Mucosa of stomach (tissue), 1 donor: ENCODE results near the gene HHATL.

ENCODE experiments used
- H3K27me3 ChIP-seq: one replicate; pipeline ENCODE4 v1.7.0; 2013; ENCODE audit warnings: mild to moderate bottlenecking, low read length; ENCODE audit not compliant: control insufficient read depth, insufficient read depth
- H3K36me3 ChIP-seq: one replicate; pipeline ENCODE4 v1.7.0; 2013; ENCODE audit warnings: low read length; ENCODE audit not compliant: control insufficient read depth, insufficient read depth
- H3K4me1 ChIP-seq: one replicate; pipeline ENCODE4 v1.7.0; 2013; ENCODE audit warnings: mild to moderate bottlenecking, low read length; ENCODE audit not compliant: control insufficient read depth, insufficient read depth
- H3K4me3 ChIP-seq: one replicate; pipeline ENCODE4 v1.7.0; 2013; ENCODE audit warnings: low read length
- H3K9ac ChIP-seq: one replicate; pipeline ENCODE4 v1.7.0; 2013; ENCODE audit warnings: mild to moderate bottlenecking, low read length, moderate library complexity
- H3K9me3 ChIP-seq: one replicate; pipeline ENCODE4 v1.7.0; 2013; ENCODE audit warnings: mild to moderate bottlenecking, low read length, moderate library complexity; ENCODE audit not compliant: control insufficient read depth
- donor health status: Pancreatic carcinoma.

HHATL gene

GRCh38 chr3:42681361-42682038, 21.1 kb downstream of the HHATL start:
- H3K4me1 ChIP-seq = no peaks in the 10 kb centered on the region
- no peak overlapping the region for H3K9ac ChIP-seq
- no peaks in the 10 kb centered on the region for H3K36me3 ChIP-seq
- H3K9me3 ChIP-seq = no peaks in the 10 kb centered on the region
- H3K27me3 ChIP-seq = peaks cover 18% of the 10 kb centered on the region
- no peak overlapping the region for H3K4me3 ChIP-seq

- no peaks in the 10 kb centered on the region for H3K36me3 ChIP-seq
- H3K9ac ChIP-seq = no peak overlapping the region
- H3K9me3 ChIP-seq = no peaks in the 10 kb centered on the region
- no peaks in the 10 kb centered on the region for H3K4me1 ChIP-seq
- no peak overlapping the region for H3K4me3 ChIP-seq
- H3K27me3 ChIP-seq = peaks cover 11% of the 10 kb centered on the region
These were observed 21.8 kb downstream of the HHATL start for GRCh38 chr3:42680806-42681205.

DNA sequence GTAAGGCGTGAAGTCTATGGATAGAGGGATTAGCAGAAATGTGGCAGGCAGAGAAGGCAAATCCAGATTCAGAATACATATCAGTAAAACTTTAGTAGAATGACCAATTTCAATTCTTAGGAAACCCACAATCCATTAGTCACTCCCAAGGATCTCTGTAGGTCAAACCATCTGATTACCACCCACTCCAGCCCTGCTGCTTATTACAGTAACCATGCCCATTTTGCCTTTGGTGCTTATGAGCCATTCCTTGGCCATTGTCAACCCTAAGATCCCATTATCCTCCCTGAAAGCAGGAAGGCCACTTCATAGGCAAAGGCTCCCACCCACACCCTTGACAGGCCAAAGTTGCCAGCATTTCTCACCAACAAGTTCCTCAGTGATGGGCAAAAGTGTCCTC, 22.3 kb downstream of the HHATL start:
- Histone ChIP-seq H3K36me3 (no peaks in the 10 kb centered on the region), H3K9me3 (no peaks in the 10 kb centered on the region), H3K9ac (no peak overlapping the region), H3K4me1 (no peaks in the 10 kb centered on the region), H3K4me3 (no peak overlapping the region), H3K27me3 (peaks cover 6% of the 10 kb centered on the region)

DNA sequence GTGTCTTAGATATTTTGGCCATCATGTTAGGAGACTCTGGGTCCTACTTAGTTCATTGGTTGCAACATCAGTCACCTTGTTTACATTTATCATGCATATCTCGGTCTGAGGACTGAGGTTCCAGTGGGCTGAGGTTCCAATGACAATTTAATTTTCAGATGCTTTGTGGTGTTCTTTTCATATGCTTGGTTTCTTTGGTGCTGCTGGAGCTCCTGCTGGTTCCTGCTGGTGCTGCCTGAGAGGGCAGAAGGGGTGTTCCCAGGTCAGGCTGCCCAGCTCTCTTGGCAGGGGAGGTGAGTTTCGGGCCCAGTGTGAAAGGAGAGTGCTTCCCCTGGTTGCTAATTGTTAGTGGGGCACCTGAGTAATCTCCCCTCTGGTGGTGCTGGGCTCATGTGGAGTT, 24.2 kb downstream of the HHATL start:
- no peaks in the 10 kb centered on the region for H3K36me3 ChIP-seq

GRCh38 chr3:42675909-42676308, 26.7 kb downstream of the HHATL start:
- Histone ChIP-seq H3K27me3 (no peaks in the 10 kb centered on the region), H3K4me3 (no peak overlapping the region), H3K9me3 (no peaks in the 10 kb centered on the region), H3K4me1 (no peaks in the 10 kb centered on the region), H3K9ac (no peak overlapping the region), H3K36me3 (no peaks in the 10 kb centered on the region)

More for the DNA sequence above, 24.2 kb downstream of the HHATL start:
- no peaks in the 10 kb centered on the region for H3K9me3 ChIP-seq
- H3K27me3 ChIP-seq = no peaks in the 10 kb centered on the region
- no peak overlapping the region for H3K4me3 ChIP-seq
- H3K9ac ChIP-seq = no peak overlapping the region
- no peaks in the 10 kb centered on the region for H3K4me1 ChIP-seq

DNA sequence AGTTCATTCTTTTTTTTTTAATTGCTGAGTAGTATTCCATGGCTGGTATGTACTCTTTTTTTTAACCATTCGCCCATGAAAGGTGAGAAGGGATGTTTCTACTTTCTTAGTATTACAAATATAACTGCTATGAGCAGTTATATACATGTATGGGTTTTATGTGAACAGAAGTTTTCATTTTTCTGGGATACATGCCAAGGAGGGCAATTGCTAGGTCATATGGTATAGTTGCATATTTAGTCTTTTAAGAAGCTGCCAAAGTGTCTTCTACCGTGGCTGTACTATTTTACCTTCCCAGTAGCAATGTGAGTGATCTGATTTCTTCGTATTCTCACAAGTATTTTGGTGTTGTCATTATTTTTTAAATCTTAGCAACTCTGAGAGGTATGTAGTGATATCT, 28.5 kb downstream of the HHATL start:
- Histone ChIP-seq H3K36me3 (no peaks in the 10 kb centered on the region), H3K9me3 (no peaks in the 10 kb centered on the region), H3K4me3 (no peak overlapping the region), H3K4me1 (no peaks in the 10 kb centered on the region), H3K27me3 (no peaks in the 10 kb centered on the region), H3K9ac (no peak overlapping the region)

DNA sequence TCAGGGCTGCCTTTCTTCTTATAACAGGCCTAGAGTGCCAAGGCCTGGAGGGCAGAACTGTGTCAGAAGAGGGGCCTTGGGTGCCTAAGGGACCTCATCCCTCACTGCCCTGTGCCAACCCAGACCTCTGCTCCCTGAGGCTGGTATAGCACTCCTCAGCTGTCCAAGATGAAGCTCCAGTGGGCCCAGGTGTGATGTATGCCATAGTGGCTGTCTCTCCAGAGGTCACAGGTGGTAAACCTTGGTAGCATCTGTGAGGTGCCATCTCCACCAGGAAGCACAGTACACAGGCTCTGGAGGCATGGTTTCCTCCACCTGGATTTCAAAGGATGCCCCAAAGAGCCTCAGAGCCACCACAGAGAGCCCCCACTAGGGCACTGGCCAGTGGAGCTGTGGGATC, 29.5 kb downstream of the HHATL start:
- H3K4me3 ChIP-seq = no peak overlapping the region
- no peaks in the 10 kb centered on the region for H3K36me3 ChIP-seq
- no peak overlapping the region for H3K9ac ChIP-seq
- H3K4me1 ChIP-seq = no peaks in the 10 kb centered on the region
- no peaks in the 10 kb centered on the region for H3K27me3 ChIP-seq
- H3K9me3 ChIP-seq = no peaks in the 10 kb centered on the region

GRCh38 chr3:42672515-42672914, 30.1 kb downstream of the HHATL start:
- Histone ChIP-seq H3K36me3 (no peaks in the 10 kb centered on the region), H3K9me3 (no peaks in the 10 kb centered on the region), H3K4me1 (no peaks in the 10 kb centered on the region), H3K9ac (no peak overlapping the region), H3K27me3 (no peaks in the 10 kb centered on the region), H3K4me3 (no peak overlapping the region)

DNA sequence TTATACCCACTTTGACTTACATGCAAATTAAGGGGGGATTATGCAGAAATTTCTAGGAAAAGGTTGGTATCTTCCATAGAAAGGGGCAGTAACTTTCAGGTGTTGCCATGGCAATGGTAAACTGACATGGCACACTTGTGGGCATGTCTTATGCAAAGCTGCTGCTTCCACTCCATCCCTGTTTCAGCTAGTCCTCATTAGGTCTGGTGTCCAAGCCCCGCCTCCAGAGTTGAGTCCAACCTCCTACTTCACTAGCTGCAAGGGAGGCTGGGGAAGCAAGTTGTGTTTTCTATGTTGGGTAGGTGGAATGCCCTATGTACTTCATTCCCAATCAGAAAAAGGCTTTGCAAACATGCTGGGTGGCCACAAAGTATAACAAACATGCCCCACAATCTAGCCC, 31.9 kb downstream of the HHATL start:
- Histone ChIP-seq H3K27me3 (peaks cover 3% of the 10 kb centered on the region), H3K9me3 (no peaks in the 10 kb centered on the region), H3K9ac (no peak overlapping the region), H3K4me1 (no peaks in the 10 kb centered on the region), H3K4me3 (no peak overlapping the region), H3K36me3 (no peaks in the 10 kb centered on the region)

DNA sequence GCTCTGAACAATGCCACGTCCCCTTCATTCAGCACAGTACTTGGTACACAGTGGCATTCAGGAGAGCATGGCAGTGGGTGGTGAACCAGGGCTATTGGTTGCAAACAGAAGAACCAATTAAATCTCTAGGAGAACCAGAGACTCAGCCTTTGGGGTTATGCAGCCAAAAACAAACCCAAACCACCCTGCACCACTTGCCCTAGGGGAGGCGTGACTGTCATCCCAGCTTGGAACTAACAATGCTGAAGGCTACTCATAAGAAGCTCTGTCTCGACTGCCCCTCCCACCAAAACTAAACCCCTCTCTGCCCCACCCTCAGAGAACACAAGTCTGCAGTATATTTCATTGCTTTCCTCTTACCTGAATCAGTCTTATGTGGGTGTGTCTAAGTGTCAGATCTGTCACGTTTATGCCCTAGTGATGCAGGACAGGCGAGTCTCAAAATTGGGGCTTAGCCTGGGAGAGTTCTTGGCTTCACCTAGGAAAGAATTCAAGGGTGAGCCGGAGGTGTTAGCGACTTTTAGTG, 32.5 kb downstream of the HHATL start:
- H3K9ac ChIP-seq = no peak overlapping the region
- peaks cover 3% of the 10 kb centered on the region for H3K27me3 ChIP-seq
- no peak overlapping the region for H3K4me3 ChIP-seq
- no peaks in the 10 kb centered on the region for H3K36me3 ChIP-seq
- no peaks in the 10 kb centered on the region for H3K4me1 ChIP-seq
- no peaks in the 10 kb centered on the region for H3K9me3 ChIP-seq

DNA sequence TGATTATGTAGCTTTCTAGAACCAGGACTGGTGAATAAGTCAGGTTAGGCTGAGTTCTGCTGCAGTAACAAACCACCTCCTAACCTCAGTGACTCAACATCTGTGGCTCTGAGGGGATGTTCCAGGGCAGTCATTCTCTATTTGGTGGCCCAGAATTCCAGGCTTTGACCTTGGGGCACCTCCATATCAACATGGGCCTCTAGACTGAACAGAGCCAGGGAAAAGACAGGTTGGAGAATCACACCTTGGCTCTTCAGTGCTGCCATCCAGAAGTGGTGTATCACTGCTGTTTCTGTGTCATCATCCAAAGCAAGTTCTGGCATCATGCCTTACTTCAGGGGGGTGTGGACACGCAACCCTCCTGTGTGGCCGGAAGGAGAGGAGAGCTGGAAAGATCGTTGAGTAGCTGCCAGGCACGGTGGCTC, 33.8 kb downstream of the HHATL start:
- Histone ChIP-seq H3K36me3 (no peaks in the 10 kb centered on the region), H3K9ac (no peak overlapping the region), H3K27me3 (peaks cover 3% of the 10 kb centered on the region), H3K4me1 (no peaks in the 10 kb centered on the region), H3K4me3 (no peak overlapping the region), H3K9me3 (no peaks in the 10 kb centered on the region)

DNA sequence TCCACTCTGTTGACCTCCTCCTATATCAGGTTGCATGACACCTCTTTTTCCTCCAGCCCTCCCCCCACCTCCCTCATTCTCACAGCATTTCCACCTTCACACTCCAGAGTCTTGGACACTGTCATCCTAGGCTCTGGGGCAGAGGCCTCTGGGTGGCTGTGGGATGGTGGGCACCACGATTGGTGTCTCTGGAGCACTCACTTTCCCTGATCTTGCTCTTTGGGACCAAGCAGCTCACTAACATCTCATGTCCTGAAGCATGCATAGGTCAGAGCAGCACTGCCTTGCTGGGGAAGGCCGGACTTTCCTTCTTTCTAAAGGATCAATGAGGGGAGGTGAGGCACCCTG, 34.2 kb downstream of the HHATL start:
- Histone ChIP-seq H3K9ac (no peak overlapping the region), H3K36me3 (no peaks in the 10 kb centered on the region), H3K9me3 (no peaks in the 10 kb centered on the region), H3K4me1 (no peaks in the 10 kb centered on the region), H3K27me3 (peaks cover 3% of the 10 kb centered on the region), H3K4me3 (no peak overlapping the region)
